GM19397 (cell line): Measurements from ENCODE around the gene FLG2.
"Not testable (repeated sequence)": the region's sequence is repeated elsewhere in the genome, so short reads cannot be mapped to it uniquely, and the experiment has no call there.

Source experiments
- ATAC-seq: cut with Tn5 transposase; IDR thresholded peaks from one replicate; pipeline ENCODE4 v1.9.1; 2021; ENCODE audit warnings: mild to moderate bottlenecking, moderate library complexity; ENCODE audit not compliant: unreplicated experiment

FLG2 gene

GRCh38 chr1:152313319-152313801 lies 46.4 kb downstream of the FLG2 start:
- no peak for ATAC-seq

- ATAC-seq = not testable (repeated sequence)
Measured at GRCh38 chr1:152312169-152312568, 47.6 kb downstream of the FLG2 start.

- no peak for ATAC-seq
Measured at GRCh38 chr1:152309955-152310354, 49.9 kb downstream of the FLG2 start.

GRCh38 chr1:152309320-152309901 lies 50.4 kb downstream of the FLG2 start:
- ATAC-seq = not testable (repeated sequence)

- not testable (repeated sequence) for ATAC-seq
Measured at GRCh38 chr1:152308758-152309157, 51.0 kb downstream of the FLG2 start.

- ATAC-seq = not testable (repeated sequence)
Measured at GRCh38 chr1:152307970-152308369, 51.8 kb downstream of the FLG2 start.

- not testable (repeated sequence) for ATAC-seq
Measured at GRCh38 chr1:152306123-152306522, 53.7 kb downstream of the FLG2 start.

- ATAC-seq = not testable (repeated sequence)
Measured at GRCh38 chr1:152304773-152305172, 55.0 kb downstream of the FLG2 start.

- ATAC-seq = not testable (repeated sequence)
Measured at GRCh38 chr1:152303139-152303872, 56.5 kb downstream of the FLG2 start.
